ENCODE data around the gene SPACA4. TPM values are rescaled to one million over a fixed set of nuclear protein-coding genes. Genes with fewer than 3 reads are reported as not detected.

Gene SPACA4
- polyA plus RNA-seq, 1 experiment = not detected

DNA sequence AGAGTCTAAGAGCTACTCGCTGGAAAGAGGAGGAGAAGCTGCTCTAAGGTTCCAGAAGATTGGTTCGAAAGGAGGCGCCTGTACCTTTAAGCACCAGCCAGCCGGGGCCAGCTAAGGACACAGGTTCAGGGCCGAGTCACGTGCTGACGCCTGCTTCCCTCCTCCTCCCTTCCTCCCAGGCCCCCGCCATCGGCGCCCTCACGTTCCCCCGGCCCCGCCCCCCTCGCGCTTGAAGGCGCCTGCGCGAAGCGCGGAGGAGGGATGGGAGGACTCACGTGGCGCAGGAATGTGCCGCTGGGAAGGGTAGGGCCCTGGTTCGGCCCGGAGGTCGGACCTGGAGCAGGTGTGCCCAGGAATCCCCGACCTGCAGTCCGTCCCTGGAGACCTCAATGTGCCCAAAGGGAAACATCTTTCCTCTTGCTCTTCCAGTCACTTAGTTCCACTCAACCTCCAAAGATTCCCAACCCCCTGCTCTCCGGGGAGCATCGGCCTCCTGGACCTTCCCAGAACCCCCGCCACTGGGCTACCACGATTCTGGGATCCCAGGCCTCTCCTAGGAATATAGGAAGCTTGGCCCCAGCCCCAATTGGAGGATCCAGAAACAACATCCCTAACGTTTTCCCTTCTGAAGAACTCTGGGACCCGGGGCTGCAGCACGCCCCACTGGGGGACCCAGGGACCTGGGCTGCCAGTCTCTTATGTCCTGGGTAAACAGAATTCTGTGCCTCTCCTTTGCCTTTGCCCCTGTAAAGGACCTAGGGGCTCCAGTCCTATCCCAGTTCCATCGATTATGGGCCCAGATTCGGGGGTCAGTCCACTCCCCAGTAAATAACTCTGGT is 28.1 kb downstream of the SPACA4 start:
- H3K27me3 ChIP-seq (ENCODE audit: control insufficient read depth, insufficient read depth, low read length) = no peaks in the 10 kb centered on the region
- TF ChIP-seq CTCF (IDR thresholded peaks at IDR 0.05; ENCODE audit: low read depth, low read length) = no peak
- H3K9me3 ChIP-seq (ENCODE audit: control insufficient read depth, insufficient read depth, low read length) = peaks cover 7% of the 10 kb centered on the region; the same call in 1 of the 2 replicates
- POLR2A ChIA-PET = interaction anchor here (1.0 to 1.6 kb wide), 3 partner anchors 11 to 16 kb away, joined by 3 to 9 read pairs (median 8); partner anchors contain the start of genes CA11, RPL18 and SPHK2
- peak overlapping the region; percentile 75 for H3K27ac ChIP-seq (ENCODE audit: low read depth, low read length)
- CTCF ChIA-PET = interaction anchor here (0.8 to 1.1 kb wide), 5 partner anchors 11 to 208 kb away, joined by 3 to 7 read pairs (median 4); partner anchors contain the start of gene CA11
- peak overlapping the region; percentile 37 for H3K4me3 ChIP-seq (ENCODE audit: low read depth, low read length)
- peak; percentile 82 for DNase-seq (ENCODE audit: low read depth, low spot score)

- no peak for DNase-seq (ENCODE audit: low read depth, low spot score)
- CTCF ChIA-PET = interaction anchor here (1.1 kb wide), 1 partner anchor 207 kb away, joined by 3 read pairs; no protein-coding TSS in a partner anchor
- POLR2A ChIA-PET = no interaction called here
Observed at GRCh38 chr19:48635263-48635965, 28.9 kb downstream of the SPACA4 start.

GRCh38 chr19:48635966-48636858 is 29.7 kb downstream of the SPACA4 start:
- TF ChIP-seq CTCF (IDR thresholded peaks at IDR 0.05; ENCODE audit: low read depth, low read length) = no peak
- H3K27me3 ChIP-seq (ENCODE audit: control insufficient read depth, insufficient read depth, low read length) = no peaks in the 10 kb centered on the region
- no peak for DNase-seq (ENCODE audit: low read depth, low spot score)
- peaks cover 5% of the 10 kb centered on the region; the same call in 1 of the 2 replicates for H3K9me3 ChIP-seq (ENCODE audit: control insufficient read depth, insufficient read depth, low read length)
- ChIA-PET POLR2A (interaction anchor here (0.6 to 1.3 kb wide), 4 partner anchors 9 to 891 kb away, joined by 3 to 7 read pairs (median 4); partner anchors contain the start of genes CA11, RCN3, RPL18 and SPHK2), CTCF (no interaction called here)
- H3K4me3 ChIP-seq (ENCODE audit: low read depth, low read length) = peak overlapping the region; percentile 66
- no peak overlapping the region for H3K27ac ChIP-seq (ENCODE audit: low read depth, low read length)

More at GRCh38 chr19:48635263-48635965, 28.9 kb downstream of the SPACA4 start:
- no peak for TF ChIP-seq CTCF (IDR thresholded peaks at IDR 0.05; ENCODE audit: low read depth, low read length)
- H3K4me3 ChIP-seq (ENCODE audit: low read depth, low read length) = peak overlapping the region; percentile 66
- H3K27me3 ChIP-seq (ENCODE audit: control insufficient read depth, insufficient read depth, low read length) = no peaks in the 10 kb centered on the region
- no peak overlapping the region for H3K27ac ChIP-seq (ENCODE audit: low read depth, low read length)
- peaks cover 5% of the 10 kb centered on the region; the same call in 1 of the 2 replicates for H3K9me3 ChIP-seq (ENCODE audit: control insufficient read depth, insufficient read depth, low read length)

DNA sequence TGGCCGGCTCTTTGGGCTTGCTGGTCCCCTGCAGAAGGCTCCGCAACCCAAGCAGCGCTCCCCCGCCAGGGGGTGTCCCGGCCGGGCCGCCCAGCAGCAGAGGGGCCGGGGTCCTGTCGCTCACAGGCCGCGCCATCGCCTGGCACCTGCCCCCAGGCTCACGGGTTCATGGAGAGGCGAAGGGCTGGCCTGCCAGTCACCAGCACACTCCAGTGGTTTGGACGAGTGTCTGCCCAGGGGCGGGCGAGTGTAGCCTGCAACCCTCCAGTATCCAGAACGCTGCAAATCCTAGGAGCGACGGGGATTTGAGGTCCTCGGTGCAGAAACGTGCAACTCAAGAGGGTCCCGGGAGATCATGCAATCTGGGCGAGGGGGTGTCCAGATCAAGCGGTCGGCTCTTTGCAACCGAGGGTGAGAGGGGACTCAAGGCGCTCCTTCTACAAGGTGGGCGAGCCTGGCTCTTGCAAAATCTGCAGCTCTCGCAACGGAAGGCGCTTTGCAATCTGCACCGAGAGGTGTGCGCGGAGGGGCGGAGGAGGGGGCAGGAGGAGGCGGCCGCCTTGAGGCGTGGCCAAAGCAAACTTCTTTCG is 30.4 kb downstream of the SPACA4 start, which contains the start of gene DBP:
DBP (minus strand) TSS at position 521 of the 590 bp plus-strand sequence; CDS start at position 136, 385 bp downstream.
- peak within 1 kb of the TSS; percentile 66 for H3K4me3 ChIP-seq (ENCODE audit: low read depth, low read length)
- POLR2A ChIA-PET = interaction anchor here (0.6 to 1.3 kb wide), 4 partner anchors 9 to 891 kb away, joined by 3 to 7 read pairs (median 4); partner anchors contain the start of genes CA11, RCN3, RPL18 and SPHK2
- CTCF ChIA-PET = no interaction called here

More for the DNA sequence above, 30.4 kb downstream of the SPACA4 start, which contains the start of gene DBP:
- TF ChIP-seq CTCF (IDR thresholded peaks at IDR 0.05; ENCODE audit: low read depth, low read length) = peak; percentile 14
- Histone ChIP-seq H3K27me3 (ENCODE audit: control insufficient read depth, insufficient read depth, low read length) (no peaks in the 10 kb centered on the region), H3K27ac (ENCODE audit: low read depth, low read length) (peak within 1 kb of the TSS; percentile 74), H3K9me3 (ENCODE audit: control insufficient read depth, insufficient read depth, low read length) (peaks cover 5% of the 10 kb centered on the region; the same call in 1 of the 2 replicates)
- DNase-seq (ENCODE audit: low read depth, low spot score) = no peak
